GM19397 (cell line): ENCODE data around the gene PTPN7.

Source experiments
- ATAC-seq: cut with Tn5 transposase; IDR thresholded peaks from one replicate; pipeline ENCODE4 v1.9.1; 2021; ENCODE audit warnings: mild to moderate bottlenecking, moderate library complexity; ENCODE audit not compliant: unreplicated experiment

Gene PTPN7

DNA sequence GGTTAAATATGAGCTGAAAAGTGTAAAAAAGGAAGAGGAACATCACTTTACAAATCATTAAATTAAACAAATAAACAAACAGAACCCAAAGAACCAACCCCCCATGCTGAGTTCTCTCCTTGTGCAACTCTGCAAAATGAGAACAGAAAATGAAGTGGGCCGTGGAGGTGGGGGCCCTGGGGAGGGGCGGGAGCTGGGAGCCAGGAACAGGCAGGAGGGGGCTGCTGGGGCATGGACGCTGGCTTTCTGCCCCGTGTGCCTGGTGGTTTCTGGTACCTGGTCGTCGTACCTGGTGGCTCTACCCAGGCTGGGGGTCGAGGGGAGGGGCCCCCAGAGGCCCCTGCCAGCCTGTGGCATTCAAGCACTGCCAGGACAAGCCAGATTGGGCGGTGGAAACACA lies 26.9 kb downstream of the PTPN7 start:
- no peak for ATAC-seq

- ATAC-seq: no peak
Observed at GRCh38 chr1:202133001-202133400, 27.4 kb downstream of the PTPN7 start.

- ATAC-seq: no peak
Observed at GRCh38 chr1:202131956-202132821, 28.2 kb downstream of the PTPN7 start.

DNA sequence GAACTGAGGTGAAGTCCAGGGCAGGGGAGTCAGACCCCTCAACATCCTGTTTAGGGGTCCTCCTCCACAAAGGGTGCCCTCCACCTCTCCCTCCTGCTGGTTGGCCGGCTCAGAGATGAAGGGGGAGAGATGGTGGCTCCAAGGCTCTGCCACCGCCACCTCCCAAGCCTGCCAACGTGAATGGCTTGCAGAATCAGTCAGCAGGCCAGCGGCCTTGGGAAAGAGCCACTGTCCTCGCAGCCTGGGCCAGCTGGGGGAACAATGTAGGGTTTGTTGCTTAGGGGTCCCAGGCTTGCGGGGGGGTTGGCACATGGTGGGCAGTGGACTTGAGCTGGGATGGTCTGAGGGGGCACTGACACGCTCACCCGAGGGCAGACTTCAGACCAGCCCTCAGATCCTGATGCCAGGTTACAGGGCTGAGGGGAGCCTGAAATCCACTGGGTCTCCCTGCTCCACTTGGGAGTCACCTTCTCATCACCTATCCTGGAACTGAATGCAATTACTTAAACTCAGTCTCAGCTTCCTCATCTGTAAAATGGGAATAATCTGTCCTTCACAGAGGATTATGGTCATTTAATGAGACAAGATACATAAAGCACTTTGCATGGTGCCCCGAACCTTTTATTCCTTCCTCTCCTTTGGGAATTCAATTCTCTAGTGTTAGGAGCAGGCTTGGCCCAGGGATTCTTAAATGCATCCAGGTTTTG lies 29.4 kb downstream of the PTPN7 start:
- no peak for ATAC-seq

DNA sequence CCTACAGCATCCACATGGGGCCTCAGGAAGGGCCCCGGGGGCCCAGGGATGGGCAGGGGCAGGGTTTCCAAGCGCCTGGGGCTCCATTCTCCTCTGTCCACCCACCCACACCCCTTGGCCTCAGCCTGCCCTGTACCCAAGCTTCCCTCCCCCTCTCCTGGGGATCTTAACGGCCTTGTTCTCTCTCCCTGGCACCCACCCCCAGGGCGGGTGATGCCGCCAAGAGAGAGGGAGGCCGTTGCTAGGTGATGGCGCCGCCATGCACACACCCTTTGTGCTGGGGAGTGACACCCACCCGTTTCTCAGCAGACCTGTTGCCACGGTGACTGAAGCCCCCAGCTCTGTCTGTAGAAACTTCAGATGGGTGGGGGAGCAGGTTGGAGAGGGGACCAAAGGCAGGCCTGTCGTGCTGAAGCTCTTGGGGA lies 30.1 kb downstream of the PTPN7 start:
- no peak for ATAC-seq

DNA sequence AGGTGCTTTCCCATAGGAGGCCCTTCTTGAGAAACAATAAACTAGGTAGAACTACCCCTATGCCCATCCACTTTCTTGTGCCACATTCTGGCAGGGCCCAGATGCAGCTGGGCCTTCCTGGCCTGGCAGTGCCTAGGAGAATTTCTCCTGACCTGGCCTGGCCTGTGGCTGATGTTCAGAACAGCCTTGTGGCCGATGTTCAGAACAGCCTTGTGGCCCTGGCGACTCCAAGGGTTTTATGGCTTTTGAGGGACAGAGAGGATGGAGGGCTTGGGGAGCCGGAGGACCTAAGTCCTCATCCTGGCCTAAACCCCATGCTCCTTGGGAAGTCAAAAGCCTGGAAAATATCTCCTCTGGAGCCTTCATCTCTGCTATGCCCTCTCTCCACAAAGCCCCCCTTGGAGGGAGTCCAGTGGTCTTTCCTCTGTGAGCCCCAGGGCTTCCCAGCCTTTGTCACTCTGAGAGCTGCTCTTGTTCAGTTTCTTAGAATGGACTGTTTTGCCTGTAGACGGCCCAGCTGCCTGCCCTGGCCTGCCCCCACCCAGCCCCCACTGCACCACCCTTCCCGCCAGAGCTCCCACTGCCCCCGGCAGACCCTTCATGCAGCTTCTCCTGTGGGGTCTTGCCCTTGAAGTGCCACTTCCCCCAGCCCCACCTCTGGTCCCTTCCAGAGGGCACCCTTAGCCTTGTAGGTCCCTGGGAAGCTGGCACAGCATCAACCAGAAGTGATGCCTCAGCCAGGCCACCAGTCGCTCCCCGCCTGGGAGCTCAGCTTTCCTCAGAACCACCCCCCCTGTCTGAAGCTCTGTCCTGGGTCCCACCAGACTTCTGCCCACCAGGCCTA lies 30.7 kb downstream of the PTPN7 start:
- ATAC-seq: no peak

- no peak for ATAC-seq
Observed at GRCh38 chr1:202127836-202128622, 32.4 kb downstream of the PTPN7 start.

DNA sequence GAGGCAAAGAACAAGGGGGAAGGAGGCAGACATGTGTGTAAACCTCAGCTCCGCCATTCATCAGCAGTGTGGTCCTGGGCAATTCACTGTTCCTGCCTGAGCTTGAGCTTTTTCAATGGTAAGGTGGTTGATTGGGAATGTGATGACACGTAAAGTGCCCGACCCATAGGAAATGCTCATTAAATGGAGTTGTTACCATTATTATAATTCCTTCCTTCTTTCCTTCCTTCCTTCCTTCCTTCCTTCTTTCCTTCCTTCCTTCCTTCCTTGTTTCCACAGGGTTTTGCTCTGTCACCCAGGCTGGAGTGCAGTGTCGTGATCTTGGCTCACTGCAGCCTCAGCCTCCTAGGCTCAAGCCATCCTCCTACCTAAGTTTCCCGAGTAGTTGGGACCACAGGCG lies 33.3 kb downstream of the PTPN7 start:
- no peak for ATAC-seq

DNA sequence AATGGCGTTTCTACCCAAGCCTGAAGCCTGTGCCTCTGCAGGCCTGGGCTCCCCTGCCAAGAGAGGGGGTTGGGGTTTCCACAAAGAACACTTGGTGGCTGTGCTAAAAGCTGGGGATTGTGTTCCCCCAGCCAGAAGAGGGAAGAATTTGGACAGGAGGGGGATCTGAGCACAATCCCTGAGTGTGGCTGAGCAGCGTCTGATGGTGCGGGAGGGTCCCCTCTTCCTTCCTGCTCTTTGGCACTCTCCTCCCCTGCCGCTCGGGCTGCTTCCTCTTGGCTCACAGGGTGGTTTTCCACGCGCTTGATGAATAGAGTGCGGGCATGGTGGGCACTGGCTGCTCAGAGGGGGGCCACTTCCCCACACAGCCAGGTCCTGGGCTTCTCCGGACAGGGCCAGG lies 34.0 kb downstream of the PTPN7 start:
- ATAC-seq: no peak

DNA sequence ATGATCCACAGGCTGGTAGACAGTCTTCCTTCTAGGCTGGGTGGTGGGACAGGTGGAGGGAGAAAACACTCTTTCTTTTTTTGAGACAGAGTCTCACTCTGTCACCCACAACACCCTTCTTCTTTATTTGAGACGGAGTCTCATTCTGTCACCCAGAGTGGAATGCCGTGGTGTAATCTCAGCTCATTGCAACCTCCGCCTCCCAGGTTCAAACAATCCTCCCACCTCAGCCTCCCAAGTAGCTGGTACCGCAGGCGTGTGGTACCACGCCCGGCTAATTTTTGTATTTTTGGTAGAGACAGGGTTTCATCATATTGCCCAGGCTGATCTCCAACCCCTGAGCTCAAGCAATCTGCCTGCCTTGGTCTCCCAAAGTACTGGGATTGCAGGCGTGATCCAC lies 34.8 kb downstream of the PTPN7 start:
- no peak for ATAC-seq

DNA sequence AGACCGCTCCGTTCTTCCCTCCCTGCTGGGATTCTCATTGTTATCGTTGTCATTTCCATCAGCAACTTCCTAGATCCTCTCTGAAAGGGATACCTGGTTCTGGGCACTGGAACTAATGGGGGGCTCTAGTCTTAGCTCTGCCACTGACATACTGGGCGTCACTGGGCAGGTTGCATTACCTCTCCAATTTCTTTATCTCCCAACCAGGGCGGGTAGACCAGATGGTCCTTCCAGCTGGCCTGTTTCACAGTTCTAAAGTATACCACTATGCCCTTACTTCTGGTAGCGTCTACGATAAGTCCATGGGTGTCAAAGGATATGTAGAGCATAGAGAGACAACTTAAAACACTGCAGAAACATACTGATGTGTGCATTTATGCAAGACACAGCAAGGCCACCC lies 36.3 kb downstream of the PTPN7 start:
- no peak for ATAC-seq

GRCh38 chr1:202123336-202123813 lies 37.0 kb downstream of the PTPN7 start:
- ATAC-seq: no peak

DNA sequence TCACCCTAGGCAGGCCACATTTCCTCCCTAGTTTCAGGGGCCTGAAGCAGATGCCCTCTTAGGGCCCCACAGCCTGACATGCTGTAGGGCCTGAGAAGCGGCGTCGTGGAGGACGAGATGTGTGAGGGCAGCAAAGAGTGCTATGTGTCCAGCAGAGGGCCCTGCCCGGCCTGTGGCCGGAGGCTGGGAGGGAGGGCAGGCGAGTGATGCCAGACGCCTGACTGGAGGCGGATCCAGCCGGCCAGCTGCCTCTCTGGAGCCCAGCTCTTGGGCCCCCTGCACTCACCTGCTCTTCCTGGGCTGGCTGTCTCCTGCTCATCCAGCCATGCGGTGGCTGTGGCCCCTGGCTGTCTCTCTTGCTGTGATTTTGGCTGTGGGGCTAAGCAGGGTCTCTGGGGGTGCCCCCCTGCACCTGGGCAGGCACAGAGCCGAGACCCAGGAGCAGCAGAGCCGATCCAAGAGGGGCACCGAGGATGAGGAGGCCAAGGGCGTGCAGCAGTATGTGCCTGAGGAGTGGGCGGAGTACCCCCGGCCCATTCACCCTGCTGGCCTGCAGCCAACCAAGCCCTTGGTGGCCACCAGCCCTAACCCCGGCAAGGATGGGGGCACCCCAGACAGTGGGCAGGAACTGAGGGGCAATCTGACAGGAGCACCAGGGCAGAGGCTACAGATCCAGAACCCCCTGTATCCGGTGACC lies 37.6 kb downstream of the PTPN7 start, which contains the start of gene GPR37L1:
Gene GPR37L1 (plus strand): TSS at position 279 of the 697 bp plus-strand sequence. CDS start 47 bp downstream, at position 326.
- no peak for ATAC-seq

DNA sequence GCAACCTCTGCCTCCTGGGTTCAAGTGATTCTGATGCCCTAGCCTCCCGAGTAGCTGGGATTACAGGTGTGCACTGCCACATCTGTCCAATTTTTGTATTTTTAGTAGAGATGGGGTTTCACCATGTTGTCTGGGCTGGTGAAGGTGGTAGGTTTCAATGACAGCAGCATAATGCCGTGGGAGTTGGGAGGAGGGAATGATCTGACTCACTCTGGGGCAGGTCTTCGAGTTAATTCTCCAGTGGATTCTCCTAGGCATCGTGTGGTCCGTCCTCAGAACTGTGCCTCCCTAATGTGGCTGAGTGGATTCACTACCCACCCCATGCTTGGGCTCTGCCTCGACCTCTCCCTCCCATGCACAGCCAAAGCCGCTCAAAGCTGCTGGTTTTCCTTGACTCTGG lies 39.4 kb downstream of the PTPN7 start:
- ATAC-seq: no peak

GRCh38 chr1:202117898-202118371 lies 42.5 kb downstream of the PTPN7 start:
- no peak for ATAC-seq

- ATAC-seq: no peak
Observed at GRCh38 chr1:202116287-202116686, 44.1 kb downstream of the PTPN7 start.

GRCh38 chr1:202113690-202114300 lies 46.6 kb downstream of the PTPN7 start:
- ATAC-seq: no peak

GRCh38 chr1:202112859-202113689 lies 47.3 kb downstream of the PTPN7 start:
- ATAC-seq: no peak
